Placental pericyte (primary cell): ENCODE results near the gene S1PR3. TPM values are rescaled to one million over a fixed set of nuclear protein-coding genes. Genes with fewer than 3 reads are reported as not detected.

Source experiments
- total RNA-seq: library from RNA; depleted of rRNA; stranded (reverse); fragments of >200 nt; gene quantifications from 2 replicates; pipeline ENCODE4 v1.2.3, GENCODE V29; 2012

The S1PR3 gene
- total RNA-seq: 39.2 and 93.8 TPM in 2 replicates

GRCh38 chr9:88991066-88992034 lies at the start of gene S1PR3:
S1PR3 (plus strand) TSS chr9:88991468; CDS start chr9:89001201, 9,733 bp downstream.

Other genes with a start within 250 kb of the S1PR3 start
- gene SHC3, start 187.3 kb downstream of the S1PR3 start, total RNA-seq: 2.4 and 15.3 TPM in 2 replicates